Occipital lobe (tissue), 2 donors: Measurements from ENCODE around the gene DCC. TPM values are rescaled to one million over a fixed set of nuclear protein-coding genes. Genes with fewer than 3 reads are reported as not detected.

Experiments used
- DNase-seq: peaks from one replicate; lab custom pipeline; 2025; lab: John Stamatoyannopoulos, UW
- total RNA-seq: library from RNA; depleted of rRNA; stranded (reverse); fragments of >200 nt; gene quantifications from one replicate; pipeline ENCODE4 v1.2.3, GENCODE V29; 2014

DCC gene
- total RNA-seq, 1 donor from 2014 or later, result 13.6 TPM

DNA sequence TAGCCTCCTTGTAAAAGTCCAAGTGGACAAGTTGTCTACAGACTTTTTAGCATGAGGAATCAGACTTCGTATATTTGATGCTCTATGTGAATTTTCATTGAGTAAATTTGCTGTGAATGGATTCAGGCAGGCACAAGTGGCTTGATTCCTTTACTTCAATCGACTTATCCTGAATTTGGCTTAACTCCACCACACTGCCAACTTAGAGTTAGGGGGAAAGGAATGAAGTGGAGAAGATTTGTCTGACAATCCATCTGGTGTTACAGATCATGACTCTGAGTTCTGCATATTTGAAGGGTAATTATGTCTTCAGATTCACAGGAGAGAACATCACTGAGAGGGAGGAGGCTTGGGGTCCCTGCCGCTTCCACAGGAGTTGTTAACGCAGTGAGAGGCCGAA is 829.3 kb downstream of the DCC start:
- no peak for DNase-seq

DNA sequence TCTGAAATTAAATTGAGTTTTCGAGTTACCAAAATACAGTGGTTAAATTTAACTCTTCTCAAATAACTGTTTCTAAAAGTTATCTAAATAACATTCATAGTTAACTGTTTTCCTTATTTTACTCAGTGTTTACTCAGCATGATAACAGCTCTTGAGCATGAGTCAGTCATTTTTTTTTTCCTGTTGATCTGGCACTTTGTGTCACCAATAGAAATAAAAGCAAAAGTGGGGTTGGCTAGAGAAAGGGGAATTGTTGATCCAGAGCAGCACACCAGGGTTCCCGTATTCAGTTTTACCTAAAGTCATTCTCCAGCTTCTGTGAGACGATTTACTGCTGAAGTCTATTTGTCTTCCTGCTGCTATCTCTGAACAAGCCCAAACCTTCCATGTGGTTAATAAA is 851.6 kb downstream of the DCC start:
- no peak for DNase-seq

DNA sequence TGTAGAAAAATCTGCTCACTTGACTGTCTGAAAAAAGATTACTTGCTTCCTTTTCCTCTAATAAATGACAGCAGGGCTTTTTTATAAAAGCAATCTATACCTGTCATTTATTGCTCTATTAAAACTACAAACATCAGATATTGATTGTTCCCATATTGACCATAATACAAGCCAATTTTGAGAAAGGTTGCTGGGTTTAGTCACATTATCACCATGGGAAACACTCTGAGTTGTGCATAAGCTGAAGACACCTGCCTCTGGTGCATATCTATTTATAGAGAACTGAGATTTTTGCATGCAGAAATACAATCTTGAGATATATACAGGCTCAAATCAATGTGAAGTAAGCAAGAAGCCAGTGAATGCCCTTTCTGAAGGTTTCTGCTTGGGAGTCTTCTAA is 853.9 kb downstream of the DCC start:
- DNase-seq, result no peak

DNA sequence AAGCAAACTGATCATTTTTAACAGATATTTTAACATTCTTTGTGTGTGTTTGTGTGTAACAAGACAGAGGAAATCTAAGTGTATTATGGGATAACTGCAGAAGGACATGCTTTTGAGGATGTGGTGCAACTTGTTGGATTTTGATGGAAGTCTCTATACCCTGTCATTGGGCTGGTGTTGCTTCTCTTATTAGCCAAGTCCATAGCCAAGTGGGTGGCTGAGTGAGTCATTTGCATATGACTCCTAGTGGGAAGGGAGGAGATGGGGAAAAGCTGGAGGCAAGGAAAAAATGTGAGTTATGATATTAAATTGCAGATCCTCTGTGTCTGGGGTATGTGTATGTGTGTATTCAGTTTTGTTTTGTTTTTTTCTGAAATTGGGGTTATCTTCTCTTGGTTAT is 879.9 kb downstream of the DCC start:
- DNase-seq, result no peak

DNA sequence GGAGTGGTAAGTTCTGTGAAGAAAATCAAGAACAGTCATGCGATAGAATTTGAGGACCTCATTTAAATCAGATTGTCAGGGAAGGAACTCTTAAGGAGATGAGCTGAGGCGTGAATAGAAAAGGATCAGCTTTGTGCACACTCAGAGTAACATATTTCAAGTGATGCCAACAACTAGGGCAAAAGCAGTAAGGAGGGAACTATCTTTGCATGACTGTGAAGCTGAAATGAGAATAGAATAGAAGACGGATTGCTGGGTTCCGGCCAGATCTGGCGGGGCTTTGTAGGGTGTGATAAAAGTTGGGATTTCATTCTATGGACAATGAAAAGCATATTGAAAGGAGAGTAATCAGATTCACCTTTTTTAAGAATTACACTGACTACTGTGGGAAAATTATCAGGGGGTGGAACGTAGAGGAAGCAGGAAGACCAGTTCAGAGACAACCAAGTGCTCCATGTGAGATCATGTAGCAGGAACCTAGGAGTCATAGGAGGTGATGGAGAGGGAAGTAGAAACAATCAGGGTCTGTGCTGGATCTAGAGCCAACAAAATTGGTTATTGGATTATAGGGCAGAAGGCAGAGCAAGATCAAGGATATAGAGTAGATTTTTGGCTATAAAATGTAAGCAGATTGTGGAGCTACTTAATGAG is 884.3 kb downstream of the DCC start:
- DNase-seq, result no peak

DNA sequence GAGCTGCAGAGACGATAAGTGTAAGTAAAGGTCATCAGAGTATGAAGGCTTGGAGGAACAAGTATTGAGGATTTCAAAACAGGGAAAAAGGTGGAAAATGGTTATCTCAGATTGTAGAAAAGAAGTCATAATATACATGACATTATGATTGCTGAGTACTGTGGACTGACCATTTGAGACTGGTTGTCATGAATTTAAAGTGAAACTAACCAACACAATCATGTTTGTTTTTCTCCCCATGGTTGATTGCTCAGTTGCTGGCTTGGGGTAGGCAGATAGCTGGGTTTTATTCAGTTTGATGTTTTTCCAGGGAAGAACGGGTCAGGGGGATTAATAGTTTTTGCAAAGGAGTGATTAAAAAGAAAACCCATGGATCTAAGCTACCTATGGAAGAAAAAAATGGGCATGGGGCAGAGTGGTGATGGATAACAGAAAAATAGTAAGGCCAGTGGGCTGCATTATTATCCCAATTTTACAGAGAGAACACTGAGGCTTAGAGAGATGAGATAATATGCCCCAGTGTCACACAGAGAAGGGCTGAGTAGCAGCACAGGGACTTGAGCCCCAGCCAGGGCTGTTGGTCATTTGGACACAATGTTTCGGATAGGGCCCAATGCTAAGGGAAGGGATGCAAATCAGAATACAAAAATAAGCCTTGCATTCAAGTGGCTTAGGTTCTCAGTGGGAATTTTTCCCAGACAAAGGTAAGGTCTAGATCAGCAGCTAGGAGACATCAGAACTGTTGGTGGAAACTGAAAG is 885.7 kb downstream of the DCC start:
- DNase-seq, result no peak

DNA sequence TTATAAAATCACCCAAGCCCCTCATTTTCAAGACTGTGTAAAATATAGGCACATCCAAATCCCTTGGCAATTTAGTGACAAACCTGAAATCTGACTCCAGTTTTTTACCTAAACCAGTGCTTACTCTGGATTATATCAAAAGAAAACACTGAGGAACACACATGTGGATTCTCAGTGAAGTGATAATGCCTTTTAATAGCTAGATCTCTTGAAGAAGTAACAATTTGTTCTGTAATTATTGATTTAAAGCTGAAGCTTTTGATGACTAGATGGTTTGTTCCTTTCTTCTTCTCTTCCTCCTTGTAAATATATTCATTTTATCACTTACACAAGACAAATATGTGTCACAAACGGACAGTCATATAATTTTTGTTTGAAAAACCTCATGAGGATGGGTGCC is 894.6 kb downstream of the DCC start:
- DNase-seq, result no peak

DNA sequence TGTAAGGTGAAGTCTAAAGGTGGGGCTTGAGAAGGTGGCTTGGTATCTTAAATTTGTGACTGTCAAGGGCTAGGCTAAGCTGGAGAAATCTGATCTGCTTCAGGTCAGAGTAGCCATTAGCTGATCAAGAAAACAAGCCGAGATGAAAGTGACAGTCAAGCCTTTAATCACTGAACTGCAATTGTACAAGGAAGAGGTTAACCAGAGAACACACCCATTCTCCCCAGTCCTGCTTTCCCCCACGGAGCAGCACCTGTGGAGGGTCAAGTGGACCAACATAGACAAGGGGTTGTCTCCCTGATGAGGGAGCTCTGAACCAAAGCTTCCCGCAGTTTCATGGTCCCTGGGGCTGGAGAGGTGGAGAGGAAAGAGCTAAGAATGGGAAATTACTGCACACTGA is 901.2 kb downstream of the DCC start:
- DNase-seq, result no peak

DNA sequence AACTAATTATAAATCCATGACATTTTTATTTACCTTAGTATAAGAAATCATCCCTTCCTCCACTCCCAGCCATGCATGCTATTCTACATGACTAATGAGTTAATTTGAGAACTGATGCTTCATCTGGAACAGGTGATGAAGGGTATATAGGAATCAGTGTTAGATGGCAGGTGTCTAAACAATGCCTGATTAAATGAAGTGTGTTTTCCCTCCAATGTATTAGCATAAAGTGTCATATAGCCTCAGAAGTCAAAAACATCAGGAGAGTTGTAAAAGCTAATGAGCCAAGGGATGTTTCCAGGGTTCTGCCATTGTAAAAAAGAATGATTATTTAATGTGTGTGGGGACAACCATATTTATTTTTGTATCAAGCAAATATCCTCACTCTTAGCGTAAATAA is 913.8 kb downstream of the DCC start:
- DNase-seq, result no peak

DNA sequence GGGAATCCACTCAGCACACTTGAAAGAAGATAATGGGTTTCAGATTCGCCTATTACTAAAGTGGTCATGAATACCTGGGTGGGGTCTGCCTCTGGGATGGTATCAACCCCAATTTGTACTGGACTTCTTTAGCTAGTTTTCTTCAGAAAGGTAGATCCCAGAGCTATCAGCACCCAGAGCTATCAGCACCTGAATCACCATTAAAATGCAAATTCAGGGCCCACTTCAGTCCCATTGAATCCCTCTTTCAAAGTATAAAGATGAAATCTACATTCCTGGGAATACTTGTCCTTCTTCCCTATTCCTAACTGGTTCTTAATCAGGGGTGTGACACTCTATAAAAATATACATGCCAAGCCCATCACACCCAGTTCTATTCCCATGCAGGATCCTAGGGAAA is 914.3 kb downstream of the DCC start:
- no peak for DNase-seq

DNA sequence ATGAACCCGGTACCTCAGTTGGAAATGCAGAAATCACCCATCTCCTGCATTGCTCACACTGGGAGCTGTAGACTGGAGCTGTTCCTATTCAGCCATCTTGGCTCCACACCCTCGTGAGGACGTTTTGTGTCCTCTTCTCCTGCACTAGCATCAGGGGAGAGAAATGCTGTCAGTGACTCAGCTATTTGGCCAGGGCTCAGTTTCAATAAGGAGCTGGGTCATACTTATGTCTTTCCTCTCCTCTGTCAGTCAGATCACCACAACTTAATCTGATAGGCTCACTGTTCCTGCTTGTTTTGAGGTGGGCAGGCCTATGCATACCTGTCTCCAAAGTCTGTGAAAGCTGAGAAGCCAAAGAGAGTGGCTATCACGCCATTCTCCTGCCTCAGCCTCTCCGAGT is 921.2 kb downstream of the DCC start:
- no peak for DNase-seq

DNA sequence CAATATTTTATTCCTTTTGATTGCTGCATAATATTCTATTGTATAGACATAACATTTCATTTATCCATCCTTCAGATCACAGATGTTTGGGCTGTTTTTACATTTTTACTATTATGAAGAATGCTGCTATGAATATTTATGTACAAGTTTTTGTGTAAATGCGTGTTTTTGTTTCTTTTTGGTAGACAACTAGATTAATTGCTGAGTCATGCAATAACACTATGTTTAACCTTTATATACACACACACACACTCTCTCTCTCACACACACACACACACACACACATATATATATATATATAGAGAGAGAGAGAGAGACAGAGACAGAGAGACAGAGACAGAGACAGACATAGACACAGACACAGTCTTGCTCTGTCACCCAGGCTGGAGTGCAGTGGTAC is 926.9 kb downstream of the DCC start:
- DNase-seq, result no peak

DNA sequence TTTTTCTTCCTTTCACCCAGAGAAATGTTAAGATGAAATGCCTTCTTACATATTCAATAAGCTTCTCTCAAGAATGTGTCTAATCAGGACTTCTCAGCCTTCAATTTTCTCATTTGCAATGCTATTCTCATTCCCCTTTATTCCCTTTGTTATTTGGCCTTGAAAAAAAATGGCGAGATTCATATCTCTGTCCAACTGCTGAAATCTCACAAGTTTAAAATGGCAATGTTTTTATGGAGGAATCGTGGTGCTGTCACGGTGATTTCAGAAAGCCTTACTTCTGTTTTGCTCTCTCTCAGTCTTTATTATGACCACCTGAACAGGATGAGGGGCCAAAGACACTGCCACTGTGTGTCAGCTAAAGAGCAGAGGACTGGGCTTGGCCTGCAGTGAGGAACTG is 928.5 kb downstream of the DCC start:
- DNase-seq, result no peak

DNA sequence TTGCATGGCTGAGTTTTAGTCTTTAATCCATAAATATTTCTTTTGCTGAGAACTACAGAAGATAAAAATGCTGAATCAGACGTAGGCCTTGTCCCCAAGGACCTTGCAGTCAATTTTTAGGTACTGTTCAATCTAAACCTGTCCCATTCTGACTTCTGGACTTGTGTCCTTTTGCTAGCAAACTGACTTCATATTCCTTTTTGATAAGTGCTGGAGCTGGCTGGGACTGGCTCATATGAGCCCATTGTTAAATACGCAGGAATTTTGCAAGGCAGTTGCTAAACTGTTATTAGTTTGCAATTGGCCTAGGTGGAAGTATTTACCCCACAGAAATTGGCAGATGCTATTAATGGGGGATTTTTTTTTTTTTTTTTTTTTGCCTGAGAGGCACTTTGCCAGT is 941.4 kb downstream of the DCC start:
- DNase-seq, result no peak

DNA sequence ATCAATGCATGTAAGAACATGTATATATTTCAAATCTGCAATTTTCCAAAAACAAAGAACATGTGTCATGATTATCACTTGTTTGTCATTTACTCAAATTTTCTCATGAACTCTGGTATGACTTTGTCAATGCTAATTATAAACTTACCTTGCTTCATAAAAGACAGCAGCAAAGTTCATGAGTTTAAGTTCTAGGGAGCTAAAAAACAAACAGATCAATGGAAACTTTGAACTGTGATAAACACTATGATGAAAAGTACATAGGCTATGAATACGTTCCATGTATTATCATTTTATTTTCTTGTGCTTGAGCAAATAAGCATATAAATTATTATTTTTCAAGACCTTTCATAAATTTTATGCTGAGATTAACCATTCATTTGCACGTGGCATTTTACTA is 943.7 kb downstream of the DCC start:
- no peak for DNase-seq

DNA sequence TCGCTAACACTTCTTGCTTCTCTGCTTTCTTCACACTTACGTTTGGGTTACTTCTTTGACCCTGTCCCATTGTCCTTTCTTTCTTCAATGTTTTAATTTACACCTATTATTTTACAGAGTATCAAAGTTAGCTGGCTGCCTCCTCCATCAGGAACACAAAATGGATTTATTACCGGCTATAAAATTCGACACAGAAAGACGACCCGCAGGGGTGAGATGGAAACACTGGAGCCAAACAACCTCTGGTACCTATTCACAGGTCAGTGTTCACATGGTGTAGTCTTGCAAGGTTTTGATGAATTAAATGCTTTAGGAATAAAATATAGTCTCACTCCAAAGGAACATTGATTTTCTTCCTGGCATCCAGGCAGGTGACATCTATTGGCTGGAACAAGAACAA is 965.5 kb downstream of the DCC start:
- no peak for DNase-seq

DNA sequence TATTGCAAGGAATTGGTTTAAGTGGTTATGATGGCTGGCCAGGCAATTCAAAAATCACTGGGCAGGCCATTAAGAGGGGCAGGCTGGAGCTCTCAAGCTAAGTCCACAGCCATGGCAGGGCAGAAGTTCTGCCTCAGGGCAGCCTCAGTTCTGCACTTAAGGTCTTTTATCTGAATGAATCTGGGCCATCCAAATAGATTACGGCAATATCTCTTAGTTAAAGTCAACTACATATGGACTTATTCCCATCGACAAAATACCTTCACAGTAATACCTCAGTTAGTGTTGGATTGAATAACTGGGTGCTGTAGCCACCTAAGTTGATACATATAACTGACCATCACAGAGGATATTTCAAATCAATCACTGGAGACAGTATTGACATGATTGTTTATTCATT is 979.6 kb downstream of the DCC start:
- DNase-seq, result no peak

DNA sequence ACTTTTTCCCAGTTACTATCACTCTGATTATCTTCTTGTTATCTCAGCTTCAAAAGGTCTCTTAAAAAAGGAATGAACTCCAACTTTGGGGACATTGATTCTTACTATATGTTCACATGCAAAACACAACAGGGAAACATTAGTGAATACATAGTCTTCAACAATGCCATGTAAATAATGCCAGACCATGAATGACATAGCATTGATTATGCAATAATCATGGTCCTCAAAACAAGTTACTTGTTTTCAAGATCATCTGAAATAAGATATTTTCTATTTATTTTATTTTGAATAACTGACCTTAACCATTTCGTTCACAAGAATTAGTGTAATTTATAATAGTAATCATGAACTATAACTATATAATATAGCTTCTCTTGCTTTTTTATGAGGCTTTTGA is 982.2 kb downstream of the DCC start:
- no peak for DNase-seq

DNA sequence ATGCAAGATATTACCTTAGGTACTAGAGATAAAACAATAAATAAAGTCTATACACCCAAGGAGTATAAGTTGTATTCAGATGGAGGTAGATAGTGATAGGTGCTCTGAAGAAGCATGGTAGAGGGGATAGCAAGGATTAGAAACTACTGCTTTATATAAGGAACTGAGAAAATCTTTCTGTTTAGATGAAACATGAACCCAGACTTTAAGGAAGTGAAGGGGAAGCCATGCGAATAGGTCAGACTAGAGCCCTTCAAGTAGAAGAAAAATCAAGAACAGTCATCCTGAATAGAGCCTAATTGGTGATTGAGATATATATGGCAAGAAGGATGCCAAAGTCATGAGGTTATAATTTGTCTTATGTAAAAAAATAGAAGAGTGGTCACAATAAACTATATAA is 984.4 kb downstream of the DCC start:
- no peak for DNase-seq

DNA sequence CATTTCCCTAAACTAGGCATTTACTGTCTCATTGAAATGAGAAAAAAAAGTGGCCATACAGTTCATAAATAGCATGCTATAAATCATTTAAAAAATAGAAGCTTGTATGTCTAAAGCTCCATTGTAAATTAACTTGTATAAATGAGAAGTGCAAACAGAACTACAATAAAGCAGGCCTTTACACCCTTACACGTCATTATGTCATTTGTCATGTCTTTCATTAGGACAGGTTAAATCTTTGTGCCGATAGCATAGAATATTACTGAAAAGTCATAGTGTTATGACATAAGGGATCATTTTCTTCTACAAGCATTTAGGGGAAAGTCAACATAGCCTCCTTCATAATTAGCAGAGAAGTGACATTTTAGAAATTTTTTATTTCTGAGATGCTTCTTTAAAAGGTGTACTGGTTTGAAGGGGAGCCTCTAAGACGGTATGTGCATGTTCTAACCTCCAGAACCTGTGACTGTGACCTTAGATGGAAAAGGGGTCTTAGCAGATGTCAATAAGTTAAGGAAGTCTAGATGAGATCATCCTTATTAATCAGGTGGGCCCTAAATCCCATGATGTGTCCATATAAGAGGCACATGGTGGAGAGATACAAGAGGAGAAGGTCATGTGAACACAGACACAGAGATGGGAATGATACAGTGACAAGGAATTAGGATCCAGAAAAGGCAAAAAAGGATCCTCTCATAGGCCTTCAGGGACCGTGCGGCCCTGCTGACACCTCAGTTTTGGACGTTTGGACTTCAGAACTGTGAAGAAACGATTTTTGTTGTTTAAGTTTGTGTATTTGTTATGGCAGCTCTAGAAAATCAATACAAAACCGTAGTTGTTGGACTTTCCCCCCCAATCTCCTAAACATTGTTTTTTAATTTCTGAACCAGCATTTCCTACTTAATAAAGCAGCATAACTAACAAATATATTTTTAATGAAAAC is 1020.8 kb downstream of the DCC start:
- no peak for DNase-seq

DNA sequence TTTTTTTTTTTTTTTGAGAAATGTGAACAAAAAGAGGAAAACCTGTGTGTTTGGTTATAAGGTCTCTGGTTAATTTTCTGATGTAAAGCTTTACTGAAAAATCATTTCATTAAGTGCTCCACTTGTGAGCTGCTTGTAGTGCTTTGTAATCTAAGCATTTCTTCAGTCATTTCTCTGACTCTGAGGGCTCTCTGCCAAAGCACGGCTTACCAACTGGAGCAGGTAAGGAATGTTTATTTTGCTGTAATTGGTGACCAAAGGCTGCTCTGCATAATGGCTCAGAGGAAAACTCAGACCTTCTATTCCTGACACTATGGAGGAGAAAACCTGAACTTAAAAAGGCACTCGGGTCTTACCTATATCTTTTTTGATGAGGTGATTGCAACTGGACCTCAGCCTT is 1035.6 kb downstream of the DCC start:
- no peak for DNase-seq

DNA sequence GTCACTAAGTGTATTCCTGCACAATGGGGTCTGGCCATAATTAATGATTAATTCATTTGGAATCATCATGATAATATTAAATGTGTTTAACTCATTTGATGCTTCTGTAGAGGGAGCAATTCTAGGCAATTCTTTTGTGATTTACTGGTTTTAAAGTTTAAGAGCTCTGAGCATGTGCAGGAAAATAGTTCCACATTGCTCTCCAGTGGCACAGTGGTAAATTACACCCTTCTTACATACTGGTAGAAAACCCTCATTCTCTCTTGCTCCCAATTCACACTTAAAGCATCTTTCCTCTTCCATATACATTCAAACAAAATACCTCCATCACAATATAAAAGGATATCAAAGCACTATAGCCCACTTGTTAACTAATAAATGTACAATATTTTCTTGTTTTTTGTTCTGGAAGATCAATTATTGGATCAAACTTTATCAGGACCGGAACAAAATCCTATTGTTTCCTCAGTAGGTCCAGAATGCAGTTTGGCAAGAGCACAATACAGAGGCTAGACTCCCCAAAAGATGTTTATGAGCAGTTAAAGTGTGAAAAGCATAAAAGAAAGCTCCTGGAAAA is 1040.2 kb downstream of the DCC start:
- no peak for DNase-seq
